ENCODE results near the gene ARHGAP31.
"Not testable (repeated sequence)": the region's sequence is repeated elsewhere in the genome, so short reads cannot be mapped to it uniquely, and the experiment has no call there.

ARHGAP31 gene, protein sequence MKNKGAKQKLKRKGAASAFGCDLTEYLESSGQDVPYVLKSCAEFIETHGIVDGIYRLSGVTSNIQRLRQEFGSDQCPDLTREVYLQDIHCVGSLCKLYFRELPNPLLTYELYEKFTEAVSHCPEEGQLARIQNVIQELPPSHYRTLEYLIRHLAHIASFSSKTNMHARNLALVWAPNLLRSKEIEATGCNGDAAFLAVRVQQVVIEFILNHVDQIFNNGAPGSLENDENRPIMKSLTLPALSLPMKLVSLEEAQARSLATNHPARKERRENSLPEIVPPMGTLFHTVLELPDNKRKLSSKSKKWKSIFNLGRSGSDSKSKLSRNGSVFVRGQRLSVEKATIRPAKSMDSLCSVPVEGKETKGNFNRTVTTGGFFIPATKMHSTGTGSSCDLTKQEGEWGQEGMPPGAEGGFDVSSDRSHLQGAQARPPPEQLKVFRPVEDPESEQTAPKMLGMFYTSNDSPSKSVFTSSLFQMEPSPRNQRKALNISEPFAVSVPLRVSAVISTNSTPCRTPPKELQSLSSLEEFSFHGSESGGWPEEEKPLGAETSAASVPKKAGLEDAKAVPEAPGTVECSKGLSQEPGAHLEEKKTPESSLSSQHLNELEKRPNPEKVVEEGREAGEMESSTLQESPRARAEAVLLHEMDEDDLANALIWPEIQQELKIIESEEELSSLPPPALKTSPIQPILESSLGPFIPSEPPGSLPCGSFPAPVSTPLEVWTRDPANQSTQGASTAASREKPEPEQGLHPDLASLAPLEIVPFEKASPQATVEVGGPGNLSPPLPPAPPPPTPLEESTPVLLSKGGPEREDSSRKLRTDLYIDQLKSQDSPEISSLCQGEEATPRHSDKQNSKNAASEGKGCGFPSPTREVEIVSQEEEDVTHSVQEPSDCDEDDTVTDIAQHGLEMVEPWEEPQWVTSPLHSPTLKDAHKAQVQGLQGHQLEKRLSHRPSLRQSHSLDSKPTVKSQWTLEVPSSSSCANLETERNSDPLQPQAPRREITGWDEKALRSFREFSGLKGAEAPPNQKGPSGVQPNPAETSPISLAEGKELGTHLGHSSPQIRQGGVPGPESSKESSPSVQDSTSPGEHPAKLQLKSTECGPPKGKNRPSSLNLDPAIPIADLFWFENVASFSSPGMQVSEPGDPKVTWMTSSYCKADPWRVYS (N-terminal part only)

DNA sequence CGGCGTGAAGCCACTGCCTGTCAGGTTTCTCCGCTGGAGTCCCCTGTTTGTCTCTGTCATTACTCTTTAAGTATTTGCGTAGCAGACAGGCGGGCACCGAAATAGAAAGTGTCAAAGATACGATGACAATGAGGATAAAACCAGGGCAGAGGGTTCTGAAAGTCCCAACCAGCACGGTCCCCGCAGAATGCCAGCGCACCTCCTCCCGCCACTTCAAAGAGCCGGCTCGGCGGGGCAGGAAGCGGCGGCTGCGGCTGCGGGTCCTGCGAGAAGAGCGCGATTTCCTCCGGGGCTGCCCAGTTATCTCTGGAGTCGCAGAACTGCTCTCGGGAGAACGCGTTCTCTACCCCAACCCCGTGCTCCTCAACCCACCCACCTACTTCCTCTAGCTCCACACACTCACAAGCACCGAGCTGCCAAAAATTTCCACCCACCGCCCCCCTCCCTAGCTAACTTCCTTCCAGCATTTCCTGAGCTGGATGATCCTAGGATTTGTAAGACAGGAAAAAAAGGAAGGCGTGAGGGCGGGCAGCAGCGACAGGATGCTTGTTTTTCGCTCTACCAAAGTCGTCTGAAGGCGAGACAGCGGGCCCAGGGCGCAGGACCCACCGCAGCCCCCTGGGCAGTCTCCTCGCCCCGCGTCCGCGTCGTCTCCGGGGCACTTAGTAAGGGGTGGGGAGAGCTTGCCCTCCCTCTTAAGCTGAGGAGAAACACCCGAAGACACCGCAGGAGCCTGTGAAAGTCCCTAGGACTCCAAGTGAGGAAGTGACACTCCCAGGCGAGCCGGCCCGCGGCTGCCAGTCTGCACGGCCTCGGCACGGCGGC lies at the start of gene ARHGAP31:
TSS of gene ARHGAP31 (plus strand) at position 513 of the 825 bp plus-strand sequence. CDS start 522 bp downstream, outside the sequence.
- H3K4me3 ChIP-seq (ENCODE audit: low read depth, low read length), result peak within 1 kb of the TSS; percentile 75
- no peak for DNase-seq (ENCODE audit: low read depth)

DNA sequence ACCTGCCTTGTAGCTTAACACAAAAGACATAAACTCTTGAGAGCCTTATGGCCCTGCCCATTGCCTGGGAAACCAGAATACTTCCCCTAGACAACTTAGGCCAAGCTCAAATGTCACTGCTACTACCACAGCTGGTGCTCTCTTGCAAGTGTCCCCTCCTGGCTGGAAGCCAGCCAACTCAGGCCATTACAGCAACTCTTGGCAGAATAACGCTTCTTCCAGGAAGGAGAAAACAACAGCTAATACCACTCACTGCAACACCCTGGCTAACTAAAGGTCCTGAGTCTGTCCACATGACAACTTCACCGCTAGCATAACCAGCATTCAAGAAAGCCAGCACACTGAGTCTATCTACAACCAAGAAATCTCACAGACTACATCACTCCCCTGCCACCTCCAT lies 48.4 kb upstream of the ARHGAP31 start:
- H3K4me3 ChIP-seq (ENCODE audit: low read depth, low read length), result no peak overlapping the region
- DNase-seq (ENCODE audit: low read depth), result no peak

DNA sequence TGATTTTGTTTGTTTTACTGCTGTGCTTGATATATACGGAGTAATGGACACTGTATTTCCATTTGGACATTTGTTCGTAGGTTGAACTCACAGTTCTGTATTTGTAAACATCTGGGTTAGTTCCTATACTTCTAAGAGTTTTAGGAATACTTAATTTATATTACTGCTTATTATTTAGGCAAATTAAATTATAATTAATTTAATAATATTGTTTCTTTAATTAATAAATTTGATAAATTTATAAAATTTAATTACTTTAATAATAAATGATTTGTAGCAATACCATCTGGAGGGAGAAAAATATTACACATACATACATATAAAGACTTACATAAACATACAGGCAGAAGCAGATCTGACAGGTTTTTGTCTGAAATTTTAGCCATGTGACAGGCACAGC lies 39.0 kb upstream of the ARHGAP31 start:
- H3K4me3 ChIP-seq (ENCODE audit: low read depth, low read length), result no peak overlapping the region
- no peak for DNase-seq (ENCODE audit: low read depth)

DNA sequence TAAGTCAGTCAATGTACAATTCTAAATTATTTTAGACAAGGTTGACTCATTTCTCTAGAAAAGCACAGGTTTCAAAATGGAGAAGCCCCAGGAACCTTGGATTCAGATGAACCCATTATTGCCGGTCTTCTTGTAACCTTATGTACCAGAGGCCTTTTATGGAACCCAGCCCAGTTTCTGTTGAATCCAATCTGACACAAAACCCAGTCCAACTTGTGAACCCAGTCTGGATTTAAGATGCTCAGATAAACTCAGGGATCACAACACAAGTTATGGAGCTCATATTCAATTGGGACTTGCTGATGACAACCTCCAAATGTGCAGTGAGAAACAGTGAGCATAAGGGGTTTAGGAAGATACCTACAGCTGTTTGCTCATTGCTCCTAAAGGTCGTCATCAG lies 37.1 kb upstream of the ARHGAP31 start:
- H3K4me3 ChIP-seq (ENCODE audit: low read depth, low read length), result no peak overlapping the region
- no peak for DNase-seq (ENCODE audit: low read depth)

DNA sequence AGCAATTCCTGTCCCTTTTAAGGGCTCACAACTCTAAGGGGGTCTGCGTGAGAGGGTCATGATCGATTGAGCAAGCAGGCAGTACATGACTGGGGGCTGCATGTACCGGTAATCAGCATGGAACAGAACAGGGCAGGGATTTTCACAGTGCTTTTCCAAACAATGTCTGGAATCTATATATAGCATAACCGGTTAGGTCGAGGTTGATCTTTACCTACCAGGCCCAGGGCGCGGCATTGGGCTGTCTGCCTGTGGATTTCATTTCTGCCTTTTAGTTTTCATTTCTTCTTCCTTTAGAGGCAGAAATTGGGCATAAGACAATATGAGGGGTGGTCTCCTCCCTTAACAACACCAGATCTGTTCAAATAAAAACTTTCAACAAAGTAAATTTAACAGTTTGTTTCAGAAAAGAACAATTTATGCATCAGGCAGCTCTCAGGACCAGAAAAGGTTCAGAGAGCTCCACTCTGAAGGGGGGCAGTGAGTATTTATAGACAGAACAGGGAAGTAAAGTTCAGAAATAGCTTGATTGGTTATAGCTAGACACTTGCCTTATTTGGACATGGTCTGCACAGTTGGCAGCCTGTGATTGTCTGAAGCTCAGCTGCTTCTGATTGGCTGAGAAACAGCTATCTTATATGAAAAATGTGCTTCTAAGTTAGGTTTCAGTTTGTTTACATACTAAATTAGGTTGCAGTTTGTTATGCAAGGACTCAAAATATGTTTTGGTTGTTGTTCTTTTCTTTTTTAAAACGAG lies 36.4 kb upstream of the ARHGAP31 start:
- DNase-seq (ENCODE audit: low read depth), result no peak
- H3K4me3 ChIP-seq (ENCODE audit: low read depth, low read length), result no peak overlapping the region

DNA sequence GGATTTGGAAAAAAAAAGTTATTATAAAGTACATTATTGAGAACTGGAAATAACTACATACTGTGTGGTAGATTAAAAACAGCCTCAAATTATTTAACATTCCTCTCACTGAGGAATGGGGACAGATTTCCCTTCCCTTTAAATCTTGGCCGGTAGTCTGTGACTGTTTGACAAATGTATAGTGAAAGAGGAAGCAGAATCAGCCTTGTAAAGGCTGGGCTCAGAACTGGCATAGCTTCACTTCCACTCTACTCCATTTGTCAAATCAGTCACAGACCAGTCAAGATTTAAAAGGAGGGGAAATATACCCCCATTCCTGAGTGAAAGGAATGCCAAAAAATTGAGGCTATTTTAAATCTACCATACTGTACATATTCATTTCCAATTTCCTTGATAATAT lies 35.3 kb upstream of the ARHGAP31 start:
- DNase-seq (ENCODE audit: low read depth), result no peak
- H3K4me3 ChIP-seq (ENCODE audit: low read depth, low read length), result no peak overlapping the region

DNA sequence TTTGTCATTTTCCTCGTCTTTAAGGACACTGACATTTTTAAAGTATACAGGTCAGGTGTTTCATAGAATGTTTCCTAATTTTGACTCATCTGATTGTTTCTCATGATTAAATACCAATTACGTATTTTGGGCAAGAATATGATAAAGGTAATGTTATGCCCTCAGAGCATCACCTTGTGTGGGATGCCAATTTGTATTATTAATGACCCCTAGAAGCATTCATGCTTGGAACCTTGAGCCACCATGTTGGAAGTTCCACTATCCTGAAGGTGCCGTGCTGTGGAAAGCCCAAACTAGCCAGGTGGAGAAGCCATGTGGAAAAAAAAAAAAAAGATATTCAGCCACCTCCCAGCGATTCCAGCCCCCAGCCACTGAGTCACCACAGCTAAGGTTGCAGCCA lies 34.4 kb upstream of the ARHGAP31 start:
- no peak for DNase-seq (ENCODE audit: low read depth)
- no peak overlapping the region for H3K4me3 ChIP-seq (ENCODE audit: low read depth, low read length)

DNA sequence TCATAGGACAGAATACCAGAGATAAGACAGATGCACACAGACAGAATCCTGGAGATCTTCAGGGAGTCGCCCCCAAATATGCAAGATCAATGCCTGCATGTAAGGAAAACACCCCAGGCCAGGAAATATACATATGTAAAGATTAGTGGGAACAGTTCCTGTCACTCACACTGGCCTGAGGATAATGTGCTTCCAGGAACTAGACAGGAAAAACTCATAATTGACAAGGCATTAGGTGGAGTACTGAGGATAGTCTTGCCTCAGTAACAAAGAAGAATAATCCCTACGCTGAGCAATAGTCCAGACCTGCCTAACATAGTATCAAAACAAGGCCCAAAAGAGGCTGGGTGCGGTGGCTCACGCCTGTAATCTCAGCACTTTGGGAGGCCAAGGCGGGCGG lies 33.1 kb upstream of the ARHGAP31 start:
- DNase-seq (ENCODE audit: low read depth), result no peak
- H3K4me3 ChIP-seq (ENCODE audit: low read depth, low read length), result no peak overlapping the region

DNA sequence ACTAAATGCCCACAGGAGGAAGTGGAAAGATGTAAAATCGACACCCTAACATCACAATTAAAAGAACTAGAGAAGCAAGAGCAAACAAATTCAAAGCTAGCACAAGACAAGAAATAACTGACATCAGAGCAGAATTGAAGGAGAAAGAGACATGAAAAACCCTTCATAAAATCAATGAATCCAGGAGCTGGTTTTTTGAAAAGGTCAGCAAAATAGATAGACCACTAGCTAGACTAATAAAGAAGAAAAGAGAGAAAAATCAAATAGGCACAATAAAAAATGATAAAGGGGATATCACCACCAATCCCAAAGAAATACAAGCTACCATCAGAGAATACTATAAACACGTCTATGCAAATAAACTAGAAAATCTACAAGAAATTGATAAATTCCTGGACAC lies 24.0 kb upstream of the ARHGAP31 start:
- DNase-seq (ENCODE audit: low read depth); H3K4me3 ChIP-seq (ENCODE audit: low read depth, low read length): not testable (repeated sequence)

DNA sequence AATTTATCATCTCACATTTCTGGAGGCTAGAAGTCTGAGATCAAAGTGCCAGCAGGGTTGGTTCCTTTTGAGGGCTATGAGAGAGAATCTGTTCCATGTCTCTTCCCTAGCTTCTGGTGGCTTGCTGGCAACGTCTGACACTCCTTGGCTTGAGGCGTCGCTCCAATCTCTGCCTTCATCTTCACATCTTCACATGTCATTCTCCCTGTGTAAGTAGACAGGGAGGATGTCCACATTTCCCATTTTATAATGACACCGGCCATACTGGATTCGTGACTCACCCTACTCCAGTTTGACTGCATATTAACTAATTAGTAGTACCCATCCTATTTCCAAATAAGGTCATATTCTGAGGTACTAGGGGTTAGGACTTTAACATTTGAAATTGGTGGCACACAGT lies 17.5 kb upstream of the ARHGAP31 start:
- DNase-seq (ENCODE audit: low read depth), result no peak

DNA sequence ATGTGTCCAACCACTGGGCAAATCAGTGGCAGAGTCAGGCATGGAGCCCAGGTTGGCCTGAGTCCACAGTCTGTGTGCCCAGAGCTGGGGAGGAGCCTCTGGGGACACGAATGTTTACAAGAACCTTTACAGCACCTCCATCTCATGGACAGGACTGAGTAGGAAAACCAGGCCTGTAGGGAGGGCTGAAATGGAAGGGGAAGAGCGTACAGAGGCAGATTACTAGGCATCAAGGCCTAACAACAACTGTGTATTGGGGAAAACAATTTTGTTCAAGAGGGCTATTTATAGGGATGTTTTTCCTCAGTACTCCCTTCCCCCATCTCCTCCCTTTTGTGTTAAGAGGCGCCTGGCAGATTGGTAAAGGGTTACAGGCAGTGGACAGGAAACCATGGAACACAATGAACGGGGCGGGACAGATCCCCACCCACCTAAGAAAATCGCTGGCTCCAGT lies 15.1 kb upstream of the ARHGAP31 start:
- H3K4me3 ChIP-seq (ENCODE audit: low read depth, low read length), result no peak overlapping the region
- DNase-seq (ENCODE audit: low read depth), result no peak

More for the DNA sequence above, 17.5 kb upstream of the ARHGAP31 start:
- no peak overlapping the region for H3K4me3 ChIP-seq (ENCODE audit: low read depth, low read length)

DNA sequence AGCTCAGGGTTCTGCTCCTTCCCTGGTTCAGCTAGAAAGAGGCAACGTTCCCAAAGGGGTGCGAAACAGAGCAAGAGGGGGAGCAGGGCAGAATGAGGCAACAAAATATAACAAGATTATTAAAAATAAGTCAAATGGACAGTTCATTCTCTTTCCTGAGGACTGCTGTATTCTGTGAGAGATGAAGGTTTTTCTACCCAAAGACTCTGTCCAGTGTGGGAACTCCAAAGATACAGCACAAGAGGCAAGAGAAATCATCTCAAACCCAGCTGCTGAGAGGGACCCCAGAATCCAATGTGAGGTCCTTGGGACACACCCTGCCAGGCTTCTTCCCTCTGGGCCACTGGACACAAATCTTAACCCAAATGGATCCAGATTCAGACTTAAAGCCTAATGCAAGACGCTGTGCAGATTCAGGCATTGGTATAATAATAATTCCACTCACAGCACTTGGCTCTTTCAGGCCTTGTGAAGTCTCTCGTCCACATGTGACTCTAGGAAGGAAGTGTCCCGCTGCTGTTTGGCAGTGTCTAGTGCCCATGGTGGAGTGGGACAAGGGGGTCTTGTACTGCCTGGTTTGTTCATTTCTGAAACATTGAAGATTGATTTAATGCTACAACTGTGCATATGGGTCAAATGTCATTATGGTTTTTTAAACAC lies 14.5 kb upstream of the ARHGAP31 start:
- no peak for DNase-seq (ENCODE audit: low read depth)
- H3K4me3 ChIP-seq (ENCODE audit: low read depth, low read length), result no peak overlapping the region

DNA sequence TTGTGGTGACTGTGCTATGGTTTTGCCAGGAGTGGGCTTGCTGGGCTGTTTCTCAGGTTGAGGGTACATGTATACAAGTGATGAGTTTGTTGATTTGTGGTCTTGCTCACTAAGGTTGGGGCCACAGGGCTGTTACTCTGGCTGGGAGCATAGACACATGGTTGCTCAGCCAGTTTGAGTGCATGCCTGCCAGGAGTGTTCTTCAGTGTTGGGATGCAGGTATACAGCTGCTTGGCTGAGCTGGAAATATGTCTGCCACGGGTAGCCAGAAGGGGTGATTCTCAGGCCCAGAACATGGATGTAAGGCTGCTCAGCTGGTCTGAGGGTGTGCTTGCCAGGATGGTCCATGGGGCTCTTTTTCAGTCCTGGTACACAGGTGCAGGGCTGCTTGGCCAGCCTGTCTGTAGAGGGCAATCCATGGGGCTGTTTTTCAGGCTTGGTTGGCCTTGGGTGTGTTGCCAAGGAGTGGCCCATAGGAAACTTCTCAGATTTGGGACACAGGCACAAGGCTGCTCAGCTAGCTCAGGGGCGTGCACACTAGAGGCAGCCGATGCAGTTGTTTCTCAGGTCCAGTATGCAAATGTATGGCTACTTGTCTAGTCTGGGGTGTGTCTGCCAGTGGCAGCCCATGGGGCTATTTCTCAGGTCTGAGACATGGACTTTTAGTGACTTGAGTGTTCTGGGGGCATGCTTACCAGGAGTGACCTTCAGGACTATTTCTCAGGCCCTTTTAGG lies 5.3 kb upstream of the ARHGAP31 start:
- no peak for DNase-seq (ENCODE audit: low read depth)

DNA sequence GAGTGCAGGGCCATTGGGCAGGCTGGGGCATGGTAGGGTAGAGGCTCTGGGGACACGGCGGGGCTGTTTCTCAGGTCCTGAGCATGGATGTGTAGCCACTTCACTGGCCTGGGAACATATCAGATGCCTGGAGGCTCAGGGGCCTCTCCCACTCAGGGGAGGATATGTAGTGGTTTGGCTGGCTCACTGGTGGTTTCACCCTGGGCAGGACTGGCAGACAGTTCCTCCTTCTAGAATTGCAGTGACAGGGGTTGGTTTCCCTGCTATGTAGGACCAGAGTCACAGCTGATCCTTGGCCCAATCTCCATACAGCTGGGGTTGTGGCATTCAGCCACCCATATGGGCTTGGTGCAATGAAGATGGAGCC lies 4.8 kb upstream of the ARHGAP31 start:
- H3K4me3 ChIP-seq (ENCODE audit: low read depth, low read length), result no peak overlapping the region
- no peak for DNase-seq (ENCODE audit: low read depth)

More for the DNA sequence above, 5.3 kb upstream of the ARHGAP31 start:
- no peak overlapping the region for H3K4me3 ChIP-seq (ENCODE audit: low read depth, low read length)

DNA sequence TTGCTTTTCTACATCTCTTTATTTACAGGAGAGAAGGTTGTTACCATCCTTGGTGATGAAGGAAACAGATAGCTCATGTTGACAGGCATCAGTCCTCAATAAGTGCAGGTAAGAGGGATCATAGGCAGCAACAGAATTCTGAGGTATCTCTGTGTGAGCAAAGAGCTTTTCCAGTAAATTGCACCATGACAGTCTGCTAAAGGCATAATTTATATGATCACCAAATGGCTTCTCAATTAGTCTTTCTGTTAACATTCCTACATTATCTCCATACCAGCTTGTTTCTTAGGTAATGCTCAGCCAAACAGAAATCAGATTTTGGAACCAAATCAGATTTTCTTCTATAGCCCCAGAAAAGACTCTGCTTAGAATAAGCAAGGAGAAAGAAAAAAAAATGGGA lies 3.6 kb upstream of the ARHGAP31 start:
- H3K4me3 ChIP-seq (ENCODE audit: low read depth, low read length), result no peak overlapping the region
- no peak for DNase-seq (ENCODE audit: low read depth)

DNA sequence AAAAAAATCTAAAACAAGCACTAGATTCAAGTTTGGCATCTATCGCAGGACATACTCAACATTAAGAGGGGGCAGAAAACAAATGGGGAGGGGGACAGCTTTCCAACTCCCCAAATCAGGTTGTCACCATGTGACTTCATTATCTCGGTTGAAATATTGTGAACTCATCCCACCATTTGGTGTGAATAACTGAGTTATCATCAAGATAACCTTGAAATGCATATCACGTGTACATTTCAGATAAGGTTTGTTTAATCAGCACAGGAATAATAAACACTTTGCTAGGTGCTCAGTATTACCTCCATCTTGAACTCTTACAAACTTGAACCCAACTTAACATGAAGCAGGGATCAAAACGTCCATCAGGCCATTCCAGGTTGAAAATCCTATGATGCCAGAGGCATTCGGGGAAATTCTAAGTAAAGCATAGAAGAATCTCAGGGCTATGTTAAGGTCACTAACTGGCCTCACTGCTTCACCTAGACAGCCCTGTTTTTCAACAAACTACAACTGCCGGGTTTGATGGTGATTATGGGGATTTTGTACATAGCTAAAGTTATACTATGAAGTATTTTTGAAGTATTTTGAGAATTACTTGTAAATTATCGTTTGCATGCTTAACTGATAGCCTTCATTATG lies 3.0 kb upstream of the ARHGAP31 start:
- no peak for DNase-seq (ENCODE audit: low read depth)

DNA sequence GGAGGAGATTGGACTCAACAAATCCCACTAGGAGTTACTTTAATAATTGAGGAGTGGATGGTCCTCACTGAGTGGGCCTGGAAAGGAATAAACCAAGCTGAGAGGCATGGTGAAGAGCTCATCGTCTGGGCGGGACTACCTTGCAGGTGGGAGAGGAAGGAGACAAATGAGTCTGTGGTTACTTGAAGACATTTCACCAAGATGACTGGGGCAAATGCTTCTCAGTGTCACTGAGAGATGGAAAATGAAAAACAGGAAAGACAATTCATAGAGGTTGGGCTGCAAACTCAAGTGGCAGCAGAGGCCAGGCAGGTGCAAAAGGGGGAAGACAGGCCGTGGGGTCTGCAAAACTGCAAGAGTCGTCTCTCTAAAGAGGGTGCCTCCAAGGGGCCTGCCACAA lies 1.5 kb upstream of the ARHGAP31 start:
- no peak overlapping the region for H3K4me3 ChIP-seq (ENCODE audit: low read depth, low read length)
- no peak for DNase-seq (ENCODE audit: low read depth)

More for the DNA sequence above, 3.0 kb upstream of the ARHGAP31 start:
- H3K4me3 ChIP-seq (ENCODE audit: low read depth, low read length), result no peak overlapping the region

Data from skeletal muscle cell (primary cell).